Keratinocyte (primary cell): ENCODE measurements around the gene KCTD14. TPM values are rescaled to one million over a fixed set of nuclear protein-coding genes. Genes with fewer than 3 reads are reported as not detected.
A peak's percentile ranks its signal among the peaks of the same experiment; 100 is the strongest.

Experiments used
- DNase-seq: peaks from one replicate; pipeline ENCODE4 v3.0.0-alpha.2; 2011; ENCODE audit warnings: low read depth, missing footprints, low spot score
- FAIRE-seq: peaks from 2 replicates; lab custom pipeline; 2011; peaks lifted over from hg19 to GRCh38; lab: Jason Lieb, UNC
- H2AFZ ChIP-seq: 2 replicates; pipeline ENCODE4 v1.6.0; 2012; ENCODE audit warnings: low read length, control low read depth, inconsistent platforms; ENCODE audit not compliant: control insufficient read depth
- H3K27ac ChIP-seq: 2 replicates; pipeline ENCODE4 v1.5.1; 2011; ENCODE audit warnings: low read length; ENCODE audit not compliant: control insufficient read depth, insufficient read depth
- H3K27me3 ChIP-seq: 3 replicates; pipeline ENCODE4 v1.6.0; 2011; ENCODE audit warnings: low read length; ENCODE audit not compliant: control insufficient read depth, insufficient read depth; ENCODE audit errors: extremely low read depth
- H3K36me3 ChIP-seq, 2 experiments: 2 replicates in 1 of 2; 3 replicates in 1 of 2; pipeline ENCODE4 v1.5.1; 2011; ENCODE audit warnings: low read length in 2 of 2, mild to moderate bottlenecking in 1 of 2; ENCODE audit not compliant: control insufficient read depth in 2 of 2, insufficient read depth in 2 of 2; ENCODE audit errors: extremely low read depth in 1 of 2
- H3K4me1 ChIP-seq: 3 replicates; pipeline ENCODE4 v1.5.1; 2011; ENCODE audit warnings: low read length; ENCODE audit not compliant: control insufficient read depth, insufficient read depth; ENCODE audit errors: extremely low read depth
- H3K4me2 ChIP-seq: 3 replicates; pipeline ENCODE4 v1.6.0; 2011; ENCODE audit warnings: low read depth, low read length; ENCODE audit not compliant: control insufficient read depth, insufficient read depth; ENCODE audit errors: extremely low read depth
- H3K4me3 ChIP-seq, 3 experiments: fragments of 200-600 bp in 1 of 3; sonication (generic) in 1 of 3; 2 replicates in 2 of 3; 3 replicates in 1 of 3; pipeline ENCODE4 v1.5.1; 2011 to 2016; ENCODE audit warnings: low read length in 3 of 3, mild to moderate bottlenecking in 3 of 3, control low read depth in 2 of 3, inconsistent platforms in 1 of 3, low read depth in 1 of 3, mixed read lengths in 1 of 3, mixed run types in 1 of 3, moderate library complexity in 1 of 3; ENCODE audit not compliant: control insufficient read depth in 2 of 3, insufficient read depth in 2 of 3; ENCODE audit errors: extremely low read depth in 1 of 3
- H3K79me2 ChIP-seq: 2 replicates; pipeline ENCODE4 v1.6.0; 2012; ENCODE audit warnings: low read length; ENCODE audit not compliant: control insufficient read depth, insufficient read depth
- H3K9ac ChIP-seq: 3 replicates; pipeline ENCODE4 v1.6.0; 2011; ENCODE audit warnings: low read length; ENCODE audit not compliant: control insufficient read depth, insufficient read depth; ENCODE audit errors: extremely low read depth
- H3K9me1 ChIP-seq: 3 replicates; pipeline ENCODE4 v1.6.0; 2011; ENCODE audit warnings: low read length; ENCODE audit not compliant: control insufficient read depth, insufficient read depth; ENCODE audit errors: extremely low read depth
- H3K9me3 ChIP-seq: 2 replicates; pipeline ENCODE4 v1.5.1; 2012; ENCODE audit warnings: low read depth, low read length; ENCODE audit not compliant: control insufficient read depth
- H4K20me1 ChIP-seq: 3 replicates; pipeline ENCODE4 v1.6.0; 2011; ENCODE audit warnings: low read length; ENCODE audit not compliant: control insufficient read depth, insufficient read depth; ENCODE audit errors: extremely low read depth
- CTCF ChIP-seq, 3 experiments: IDR thresholded peaks in 1 of 3; conservative IDR thresholded peaks in 1 of 3; optimal IDR thresholded peaks in 1 of 3; 2 replicates in 2 of 3; 3 replicates in 1 of 3; pipeline versions ENCODE3 to v1.5.1; 2011; ENCODE audit warnings: low read length in 3 of 3, mild to moderate bottlenecking in 3 of 3, moderate library complexity in 2 of 3, control low read depth in 1 of 3, inconsistent platforms in 1 of 3; ENCODE audit not compliant: insufficient read depth in 2 of 3; ENCODE audit errors: extremely low read depth in 1 of 3
- EZH2 ChIP-seq: IDR thresholded peaks from one replicate; pipeline ENCODE4 v1.6.1; 2012; ENCODE audit warnings: inconsistent platforms, mild to moderate bottlenecking, low read length, moderate library complexity
- dilution Hi-C: fragments of 300-500 bp; cut with MboI; formaldehyde crosslinking; loops from one replicate; pipeline ENCODE4 v1.7.0; 2020; ENCODE audit warnings: low sequenced_read_pairs; ENCODE audit not compliant: extremely low pct_ligation_motif_present
- polyA plus RNA-seq, 5 experiments: library from polyadenylated mRNA; depleted of rRNA in 3 of 5; stranded (reverse) in 3 of 5; stranded (forward) in 1 of 5; unstranded in 1 of 5; fragments of >200 nt; gene quantifications; 1 replicate in 1 of 5; 2 replicates in 3 of 5; 3 replicates in 1 of 5; pipeline versions ENCODE4 v1.2.1 to v1.2.3, GENCODE V29; 2011 to 2012; ENCODE audit warnings: missing spikeins in 2 of 5, low read depth in 1 of 5, low replicate concordance in 1 of 5

Gene KCTD14
- polyA plus RNA-seq, 1 donor (not counting 4 experiments of a cell fraction or from before 2014, with no cell fraction given), result 2.1 TPM

GRCh38 chr11:78061921-78062311 is 38.8 kb upstream of the KCTD14 start:
- Histone ChIP-seq H4K20me1 (no peaks in the 10 kb centered on the region), H3K27me3 (no peaks in the 10 kb centered on the region), H3K9me1 (no peaks in the 10 kb centered on the region), H3K79me2 (no peaks in the 10 kb centered on the region), H2AFZ (peak overlapping the region; percentile 51), H3K9ac (no peak overlapping the region), H3K4me2 (no peak overlapping the region), H3K4me1 (no peaks in the 10 kb centered on the region), H3K9me3 (no peaks in the 10 kb centered on the region), H3K4me3 (no peak overlapping the region), H3K36me3 (no peaks in the 10 kb centered on the region), H3K27ac (no peak overlapping the region)
- dilution Hi-C loops, result no loop called here
- no peak for DNase-seq
- TF ChIP-seq CTCF (optimal IDR thresholded peaks at IDR 0.05 in 1 of 3, IDR thresholded peaks at IDR 0.05 in 1 of 3, conservative IDR thresholded peaks at IDR 0.05 in 1 of 3; ENCODE audit: extremely low read depth in 1 of 3, insufficient read depth in 2 of 3, low read length in 3 of 3) (no peak), EZH2 (no peak)
- no peak for FAIRE-seq

GRCh38 chr11:78061088-78061920 is 38.2 kb upstream of the KCTD14 start:
- no peaks in the 10 kb centered on the region for H3K9me1 ChIP-seq
- H3K4me3 ChIP-seq, result no peak overlapping the region
- no peaks in the 10 kb centered on the region for H3K9me3 ChIP-seq
- TF ChIP-seq EZH2 (no peak), CTCF (optimal IDR thresholded peaks at IDR 0.05 in 1 of 3, IDR thresholded peaks at IDR 0.05 in 1 of 3, conservative IDR thresholded peaks at IDR 0.05 in 1 of 3; ENCODE audit: extremely low read depth in 1 of 3, insufficient read depth in 2 of 3, low read length in 3 of 3) (no peak)
- no peak overlapping the region for H3K27ac ChIP-seq
- H3K27me3 ChIP-seq, result no peaks in the 10 kb centered on the region
- no peak overlapping the region for H3K9ac ChIP-seq
- no peak overlapping the region for H3K4me2 ChIP-seq
- no peak overlapping the region for H2AFZ ChIP-seq
- no peak for FAIRE-seq
- no peaks in the 10 kb centered on the region for H3K4me1 ChIP-seq
- DNase-seq, result no peak
- no peaks in the 10 kb centered on the region for H3K79me2 ChIP-seq
- no peaks in the 10 kb centered on the region for H3K36me3 ChIP-seq
- dilution Hi-C loops, result no loop called here
- no peaks in the 10 kb centered on the region for H4K20me1 ChIP-seq
